HG03103 (cell line): ENCODE measurements around the gene TMBIM1.
"Not testable (repeated sequence)": the region's sequence is repeated elsewhere in the genome, so short reads cannot be mapped to it uniquely, and the experiment has no call there.

ENCODE experiments used
- ATAC-seq: cut with Tn5 transposase; IDR thresholded peaks from one replicate; pipeline ENCODE4 v1.9.1; 2021; ENCODE audit warnings: low read depth; ENCODE audit not compliant: unreplicated experiment

The TMBIM1 gene

DNA sequence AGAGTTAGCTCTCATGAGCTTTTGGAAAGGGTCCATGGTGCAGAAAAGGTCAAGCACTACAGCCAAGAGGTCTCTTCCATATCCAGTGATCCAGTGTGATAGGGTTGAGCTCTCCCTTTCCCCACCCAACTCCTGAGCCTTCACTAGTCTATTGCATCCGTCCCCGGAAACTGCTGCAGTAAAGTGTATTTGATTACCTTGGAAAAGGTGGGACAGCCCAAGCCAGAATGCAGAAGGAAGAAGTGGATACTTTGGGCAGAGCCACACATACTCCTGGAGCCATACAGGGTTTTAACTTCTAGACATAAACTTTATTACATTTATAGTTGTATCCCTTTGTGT lies 18.4 kb downstream of the TMBIM1 start:
- no peak for ATAC-seq

DNA sequence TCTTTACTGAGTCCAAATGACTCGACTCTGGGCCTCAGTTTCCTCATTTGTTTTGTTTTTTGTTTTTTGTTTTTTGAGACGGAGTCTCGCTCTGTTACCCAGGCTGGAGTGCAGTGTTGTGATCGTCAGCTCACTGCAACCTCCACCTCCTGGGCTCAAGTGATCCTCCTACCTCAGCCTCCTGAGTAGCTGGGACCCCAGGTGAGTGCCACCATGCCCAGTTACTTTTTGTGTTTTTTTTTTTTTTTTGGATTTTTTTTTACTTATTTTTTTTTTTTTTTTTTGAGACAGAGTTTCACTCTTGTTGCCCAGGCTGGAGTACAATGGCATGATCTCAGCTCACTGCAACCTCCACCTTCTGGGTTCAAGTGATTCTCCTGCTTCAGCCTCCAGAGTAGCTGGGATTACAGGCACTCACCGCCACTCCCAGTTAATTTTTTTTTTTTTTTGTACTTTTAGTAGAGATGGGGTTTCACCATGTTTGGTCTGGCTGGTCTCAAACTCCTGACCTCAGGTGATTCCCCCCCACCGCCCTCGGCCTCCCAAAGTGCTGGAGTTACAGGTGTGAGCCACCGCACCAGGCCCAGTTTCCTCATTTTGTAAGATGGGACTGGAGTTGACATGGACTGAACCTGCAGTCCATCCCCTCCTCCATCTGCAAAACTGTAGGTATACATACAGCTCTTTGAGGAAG lies 18.9 kb downstream of the TMBIM1 start:
- not testable (repeated sequence) for ATAC-seq

DNA sequence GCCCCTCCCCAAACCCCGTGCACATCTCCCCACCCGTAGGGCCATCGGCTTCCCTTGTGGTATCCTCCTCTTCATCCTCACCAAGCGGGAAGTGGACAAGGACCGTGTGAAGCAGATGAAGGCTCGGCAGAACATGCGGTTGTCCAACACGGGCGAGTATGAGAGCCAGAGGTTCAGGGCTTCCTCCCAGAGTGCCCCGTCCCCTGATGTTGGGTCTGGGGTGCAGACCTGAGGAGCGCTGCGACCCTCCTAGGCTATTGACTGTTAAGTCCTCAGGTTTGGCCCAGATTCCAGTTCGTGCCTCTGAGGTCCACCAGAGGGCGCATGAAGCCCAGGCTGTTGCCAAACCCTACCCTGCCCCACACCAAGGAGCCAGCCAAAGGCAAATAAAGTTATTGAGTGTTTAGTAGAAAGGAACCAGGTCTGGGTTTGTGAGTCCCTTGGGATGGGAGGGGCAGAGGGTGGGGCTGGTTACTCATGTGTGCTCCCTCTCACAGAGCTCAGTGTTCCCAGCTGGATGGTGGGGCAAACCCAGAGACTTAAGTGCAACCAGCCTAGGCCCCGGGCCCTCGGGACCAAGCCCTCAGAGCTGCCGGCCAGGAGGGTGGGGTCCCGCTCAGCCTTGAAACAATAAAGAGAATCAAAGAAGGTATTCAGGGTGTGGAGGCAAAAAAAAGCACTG lies 19.6 kb downstream of the TMBIM1 start:
- no peak for ATAC-seq

DNA sequence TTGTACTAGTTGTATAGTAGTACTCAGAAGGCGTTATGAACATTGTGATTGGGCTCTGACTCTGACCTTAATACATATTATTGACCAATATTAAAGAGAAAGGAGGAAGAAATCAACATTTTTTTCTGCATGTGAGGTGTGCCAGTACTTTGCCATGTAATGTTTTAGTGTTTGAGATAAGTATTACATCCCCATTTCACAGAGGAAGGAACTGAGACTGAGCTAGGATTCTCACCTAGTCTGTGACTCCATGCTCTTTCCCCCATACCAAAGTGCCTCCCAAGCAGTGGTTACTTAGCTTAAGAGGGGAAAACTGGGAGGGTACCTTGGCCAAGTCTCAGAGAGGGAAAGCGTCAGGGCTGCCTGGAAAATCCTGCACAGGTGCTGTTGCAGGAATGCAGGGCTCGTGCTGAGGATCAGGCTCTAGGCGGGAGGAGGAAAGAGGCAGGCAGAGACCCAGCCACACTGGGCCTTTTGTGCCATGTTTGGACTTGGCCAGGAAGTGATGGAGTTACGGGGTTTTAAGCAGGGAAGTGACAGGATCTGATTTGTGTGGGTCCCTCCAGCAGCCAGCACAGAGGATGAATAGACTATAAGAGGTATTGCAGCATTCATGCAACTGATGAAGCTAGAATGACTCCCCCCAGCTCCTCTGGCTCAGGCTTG lies 20.3 kb downstream of the TMBIM1 start:
- ATAC-seq, result no peak

DNA sequence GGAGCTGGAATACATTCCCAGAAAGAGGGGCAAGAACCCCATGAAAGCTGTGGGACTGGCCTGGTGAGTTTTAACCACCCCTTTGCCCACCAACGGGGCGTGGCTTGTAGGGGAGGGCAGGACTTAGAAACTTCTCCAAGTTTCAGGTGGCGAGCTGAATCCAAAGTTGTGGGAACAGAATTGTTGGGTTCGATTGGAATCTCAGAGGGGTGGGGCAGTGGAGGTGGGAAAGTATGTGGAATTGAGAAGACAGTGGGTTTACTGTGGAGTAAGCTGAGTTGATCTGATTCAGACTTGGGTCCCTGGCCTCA lies 20.9 kb downstream of the TMBIM1 start:
- no peak for ATAC-seq

DNA sequence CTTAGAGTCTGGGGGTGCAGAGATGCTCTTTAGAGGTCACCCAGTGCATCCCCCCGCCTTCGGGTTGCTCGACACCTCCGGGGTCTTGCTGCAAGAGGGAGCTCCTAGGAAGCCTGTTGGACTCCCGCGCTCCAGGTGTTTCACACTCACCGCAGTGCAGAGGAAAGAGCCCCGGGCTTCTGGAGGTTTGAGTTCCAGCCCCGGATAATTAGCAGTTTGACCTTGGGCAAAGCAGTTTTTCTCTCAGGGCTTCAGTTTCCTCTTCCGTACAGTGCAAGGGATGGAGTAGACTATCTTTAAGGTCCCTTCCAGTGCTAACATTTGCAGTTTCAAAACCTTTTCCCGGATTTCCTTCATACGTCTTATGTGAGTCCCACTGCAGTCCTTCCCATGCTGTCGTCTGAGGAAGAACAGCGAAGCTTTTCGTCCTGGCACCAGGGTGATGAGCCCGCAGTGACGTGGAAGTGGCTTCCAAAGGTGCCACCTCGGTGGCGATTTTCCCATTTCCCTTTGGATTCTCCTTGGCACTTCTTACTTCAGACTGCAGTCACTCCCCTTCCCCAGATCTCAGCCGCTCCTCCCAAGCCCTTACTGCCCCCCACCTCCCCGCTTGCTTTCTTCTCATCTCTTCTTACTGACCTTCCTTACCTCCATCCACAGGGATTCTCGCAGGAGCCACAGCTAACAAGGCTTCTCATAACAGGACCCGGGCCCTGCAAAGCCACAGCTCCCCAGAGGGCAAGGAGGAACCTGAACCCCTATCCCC lies 21.4 kb downstream of the TMBIM1 start:
- ATAC-seq, result no peak

DNA sequence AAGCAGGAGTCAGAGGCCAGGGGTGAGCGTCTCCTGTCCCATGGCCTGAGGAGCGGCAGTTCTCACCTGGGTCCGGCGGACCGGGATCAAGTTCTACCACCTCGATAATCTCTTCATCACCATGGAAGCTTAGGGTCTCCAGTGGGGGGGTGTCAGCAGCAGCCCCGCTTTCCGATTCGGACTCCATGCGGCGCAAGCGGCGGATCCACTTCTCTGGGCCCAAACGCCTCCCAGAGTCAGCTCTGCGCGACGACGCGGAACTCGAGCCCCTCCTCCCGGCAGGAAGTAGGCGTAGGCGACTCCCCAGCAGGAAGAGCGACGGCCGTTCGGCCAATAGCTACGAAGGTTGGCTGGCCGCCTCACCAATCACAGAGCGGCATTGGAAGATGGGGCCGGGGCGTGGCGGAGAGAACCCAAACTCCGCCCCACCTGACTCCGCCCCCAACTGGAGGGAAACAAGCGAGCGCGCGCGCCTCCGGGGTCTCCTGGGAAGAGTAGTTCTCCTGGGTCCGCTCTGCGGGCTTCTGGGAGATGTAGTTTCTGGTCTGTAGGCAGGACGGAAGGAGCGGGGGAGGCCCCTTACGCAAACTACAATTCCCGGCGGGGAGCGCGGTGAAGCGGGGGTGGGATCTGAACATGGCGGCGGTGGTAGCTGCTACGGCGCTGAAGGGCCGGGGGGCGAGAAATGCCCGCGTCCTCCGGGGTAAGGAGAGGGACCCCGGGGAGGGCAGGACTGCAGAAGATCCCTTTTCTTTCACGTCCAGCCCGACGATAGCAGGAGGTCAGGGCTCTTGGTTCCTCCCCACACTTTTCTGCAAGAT lies 22.2 kb downstream of the TMBIM1 start, which contains the start of the genes AAMP and PNKD:
AAMP (minus strand) TSS at position 238 of the 821 bp plus-strand sequence; CDS start at position 187, 51 bp downstream.
PNKD (plus strand) TSS at position 620 of the 821 bp plus-strand sequence; CDS start at position 637, 17 bp downstream.
- ATAC-seq, result peak; percentile 88

DNA sequence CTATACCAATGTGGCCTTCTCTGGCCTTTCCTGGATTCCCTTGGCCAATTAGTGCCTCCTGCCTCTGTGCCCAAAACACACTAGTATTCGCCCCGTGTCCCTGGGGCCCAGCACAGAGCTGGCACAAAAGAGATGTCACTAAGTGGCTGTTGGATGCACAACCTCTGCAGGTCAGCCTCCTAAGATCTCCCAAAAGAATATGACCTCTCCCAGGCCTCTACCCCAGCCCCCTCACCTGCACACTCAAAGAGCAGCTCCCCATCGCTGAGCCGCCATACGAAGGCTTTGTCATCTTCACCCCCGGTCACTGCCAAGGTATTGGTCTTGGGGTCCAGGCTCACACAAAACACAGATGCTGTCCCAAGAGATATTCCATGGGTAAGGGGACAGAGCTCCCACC lies 25.0 kb downstream of the TMBIM1 start:
- ATAC-seq, result no peak

DNA sequence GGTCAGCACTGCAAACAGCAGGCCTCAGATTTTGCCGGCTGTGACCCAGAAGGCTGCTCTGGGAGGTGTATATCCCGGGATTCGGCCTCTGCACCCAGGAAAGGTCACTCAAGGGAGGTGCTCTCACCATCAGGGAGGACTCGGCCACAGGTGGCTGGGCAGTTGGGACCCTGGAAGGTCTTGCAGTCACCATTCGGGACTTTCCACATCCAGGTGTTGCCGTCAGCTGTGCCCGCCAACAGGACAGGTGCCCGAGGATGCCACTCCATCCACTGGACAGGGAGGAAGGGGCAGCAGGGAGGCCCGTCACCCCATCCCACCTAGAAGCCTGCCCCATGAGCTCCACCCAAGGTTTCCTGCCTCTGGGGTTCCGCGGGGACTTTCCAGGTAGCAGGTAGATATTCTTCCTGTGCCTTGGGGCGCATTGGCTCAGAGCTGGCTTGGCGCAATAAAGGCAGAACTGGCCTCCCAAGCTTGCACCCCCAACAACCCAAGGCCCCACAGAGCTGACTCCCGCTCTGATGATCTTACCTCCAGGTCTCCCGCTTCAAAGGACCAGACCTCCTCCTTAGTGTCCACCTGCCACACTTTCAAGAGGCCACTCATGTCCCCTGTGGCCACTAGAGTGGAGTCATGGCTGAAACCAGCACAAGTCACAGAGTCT lies 25.9 kb downstream of the TMBIM1 start:
- ATAC-seq, result no peak

DNA sequence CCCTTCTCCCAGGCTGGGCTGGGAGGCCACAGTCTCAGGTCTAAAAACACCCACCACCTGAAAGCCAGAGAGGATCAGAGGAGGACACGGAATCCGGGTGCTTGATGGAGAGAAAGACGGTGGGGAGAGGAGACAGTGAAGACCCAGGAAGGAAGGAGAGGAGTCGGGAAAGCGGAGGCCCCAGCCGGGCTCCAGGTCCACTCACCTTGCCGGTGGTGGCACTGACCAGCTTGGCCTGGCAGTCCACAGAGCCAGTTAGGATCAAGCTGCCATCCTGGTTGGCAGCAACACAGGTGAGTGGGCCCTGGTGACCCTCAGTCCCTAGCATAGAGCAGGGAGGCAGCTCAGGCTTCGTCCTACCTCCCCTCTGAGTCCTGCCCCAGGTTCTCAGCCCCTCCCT lies 26.7 kb downstream of the TMBIM1 start:
- ATAC-seq, result no peak

DNA sequence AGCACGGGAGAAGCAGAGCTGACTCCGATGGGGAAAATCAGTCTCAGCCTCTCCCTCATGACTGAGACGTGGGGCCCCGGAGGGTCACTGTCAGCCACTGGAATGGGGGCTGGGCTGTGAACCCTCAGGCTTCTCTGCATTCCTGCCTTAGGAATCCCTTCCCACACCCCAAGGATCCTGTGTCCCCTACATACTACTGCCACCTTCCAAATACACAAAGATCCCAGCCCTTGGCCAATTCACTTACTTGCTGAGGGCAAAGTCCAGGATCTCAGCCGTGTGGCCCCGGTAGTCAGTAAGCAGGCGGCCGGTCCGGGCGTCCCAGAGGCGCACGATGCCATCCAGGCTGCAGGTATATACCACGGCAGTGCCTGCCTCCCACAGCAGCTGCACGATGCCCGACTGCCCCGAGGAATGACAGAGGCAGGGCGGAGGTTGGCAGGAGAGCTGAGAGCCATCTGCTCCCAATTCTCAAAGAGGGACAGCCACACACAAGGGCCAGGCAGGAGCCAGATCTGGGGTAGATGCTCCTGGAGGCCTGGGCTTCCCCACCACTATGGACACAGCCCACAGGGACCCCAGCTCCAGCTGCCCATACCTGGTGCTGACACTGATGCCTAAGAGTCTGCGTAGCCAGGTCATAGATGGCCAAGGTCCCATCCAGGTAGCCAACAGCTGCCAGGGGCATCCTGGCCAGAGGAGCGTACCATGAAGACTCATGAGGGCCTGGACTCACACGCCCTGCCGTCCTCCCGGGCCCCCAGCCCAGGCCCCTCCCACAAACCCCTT lies 27.3 kb downstream of the TMBIM1 start:
- no peak for ATAC-seq

DNA sequence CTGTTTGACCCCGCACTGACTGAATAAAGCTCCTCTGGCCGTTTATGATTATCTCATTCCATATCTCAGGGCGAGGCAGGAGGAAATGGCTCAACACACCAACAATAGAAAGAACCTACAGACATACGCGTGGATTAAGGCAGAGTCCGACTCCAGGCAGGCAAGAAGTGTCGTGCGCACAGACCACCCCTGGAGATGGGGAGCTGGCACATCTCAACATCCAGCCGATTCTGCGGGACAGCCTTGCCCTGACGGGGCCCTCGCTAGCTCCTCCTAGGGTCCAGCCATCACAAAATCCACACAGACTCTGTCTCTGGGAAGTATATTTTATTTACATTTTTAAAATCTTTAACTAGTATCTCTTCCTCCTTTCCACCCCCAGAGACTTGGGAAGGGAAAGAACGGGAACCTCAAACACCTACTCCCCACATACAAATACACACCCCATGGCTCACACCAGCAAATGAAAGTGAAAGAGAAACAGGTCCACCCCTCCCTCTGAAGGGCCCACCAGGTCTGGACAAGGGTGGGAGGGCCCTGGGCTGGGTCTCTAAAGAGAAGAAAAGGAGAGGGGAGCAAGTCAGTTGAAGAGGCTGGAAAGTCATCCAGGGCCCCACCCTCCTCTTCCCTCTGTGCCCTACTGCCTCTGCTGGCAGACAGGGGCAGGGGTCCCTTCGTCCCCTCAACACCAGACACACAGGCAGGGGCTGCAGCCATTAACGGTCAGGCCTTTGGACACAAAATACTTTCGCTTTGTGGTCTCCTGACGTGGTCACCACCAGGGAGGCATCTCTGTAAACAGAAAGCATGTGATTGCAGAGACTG lies 28.3 kb downstream of the TMBIM1 start:
- ATAC-seq, result no peak

DNA sequence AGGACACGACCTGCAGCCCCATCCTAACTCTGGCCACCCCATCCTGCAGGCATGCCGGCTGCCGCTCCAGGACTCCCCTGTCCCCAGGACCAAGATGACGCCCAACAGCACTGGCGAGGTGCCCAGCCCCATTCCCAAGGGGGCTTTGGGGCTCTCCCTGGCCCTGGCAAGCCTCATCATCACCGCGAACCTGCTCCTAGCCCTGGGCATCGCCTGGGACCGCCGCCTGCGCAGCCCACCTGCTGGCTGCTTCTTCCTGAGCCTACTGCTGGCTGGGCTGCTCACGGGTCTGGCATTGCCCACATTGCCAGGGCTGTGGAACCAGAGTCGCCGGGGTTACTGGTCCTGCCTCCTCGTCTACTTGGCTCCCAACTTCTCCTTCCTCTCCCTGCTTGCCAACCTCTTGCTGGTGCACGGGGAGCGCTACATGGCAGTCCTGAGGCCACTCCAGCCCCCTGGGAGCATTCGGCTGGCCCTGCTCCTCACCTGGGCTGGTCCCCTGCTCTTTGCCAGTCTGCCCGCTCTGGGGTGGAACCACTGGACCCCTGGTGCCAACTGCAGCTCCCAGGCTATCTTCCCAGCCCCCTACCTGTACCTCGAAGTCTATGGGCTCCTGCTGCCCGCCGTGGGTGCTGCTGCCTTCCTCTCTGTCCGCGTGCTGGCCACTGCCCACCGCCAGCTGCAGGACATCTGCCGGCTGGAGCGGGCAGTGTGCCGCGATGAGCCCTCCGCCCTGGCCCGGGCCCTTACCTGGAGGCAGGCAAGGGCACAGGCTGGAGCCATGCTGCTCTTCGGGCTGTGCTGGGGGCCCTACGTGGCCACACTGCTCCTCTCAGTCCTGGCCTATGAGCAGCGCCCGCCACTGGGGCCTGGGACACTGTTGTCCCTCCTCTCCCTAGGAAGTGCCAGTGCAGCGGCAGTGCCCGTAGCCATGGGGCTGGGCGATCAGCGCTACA lies 29.4 kb downstream of the TMBIM1 start:
- no peak for ATAC-seq

DNA sequence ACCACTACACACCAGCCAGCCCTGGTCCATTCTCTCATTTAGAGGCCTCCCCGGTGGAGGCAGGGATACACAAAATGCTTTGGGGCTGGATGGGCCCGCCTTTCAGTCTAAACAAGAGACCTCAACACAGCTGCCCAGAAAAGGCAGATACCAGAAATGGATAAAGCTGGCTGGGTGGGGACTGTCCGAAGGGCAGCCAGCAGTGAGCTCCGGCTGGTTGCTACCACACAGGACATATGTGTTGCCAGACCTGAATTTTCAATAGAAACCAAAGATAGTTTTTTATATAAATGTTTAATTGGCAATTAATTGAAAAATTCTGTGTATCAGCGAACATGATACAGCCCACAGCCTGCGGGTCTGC lies 30.1 kb downstream of the TMBIM1 start:
- no peak for ATAC-seq

DNA sequence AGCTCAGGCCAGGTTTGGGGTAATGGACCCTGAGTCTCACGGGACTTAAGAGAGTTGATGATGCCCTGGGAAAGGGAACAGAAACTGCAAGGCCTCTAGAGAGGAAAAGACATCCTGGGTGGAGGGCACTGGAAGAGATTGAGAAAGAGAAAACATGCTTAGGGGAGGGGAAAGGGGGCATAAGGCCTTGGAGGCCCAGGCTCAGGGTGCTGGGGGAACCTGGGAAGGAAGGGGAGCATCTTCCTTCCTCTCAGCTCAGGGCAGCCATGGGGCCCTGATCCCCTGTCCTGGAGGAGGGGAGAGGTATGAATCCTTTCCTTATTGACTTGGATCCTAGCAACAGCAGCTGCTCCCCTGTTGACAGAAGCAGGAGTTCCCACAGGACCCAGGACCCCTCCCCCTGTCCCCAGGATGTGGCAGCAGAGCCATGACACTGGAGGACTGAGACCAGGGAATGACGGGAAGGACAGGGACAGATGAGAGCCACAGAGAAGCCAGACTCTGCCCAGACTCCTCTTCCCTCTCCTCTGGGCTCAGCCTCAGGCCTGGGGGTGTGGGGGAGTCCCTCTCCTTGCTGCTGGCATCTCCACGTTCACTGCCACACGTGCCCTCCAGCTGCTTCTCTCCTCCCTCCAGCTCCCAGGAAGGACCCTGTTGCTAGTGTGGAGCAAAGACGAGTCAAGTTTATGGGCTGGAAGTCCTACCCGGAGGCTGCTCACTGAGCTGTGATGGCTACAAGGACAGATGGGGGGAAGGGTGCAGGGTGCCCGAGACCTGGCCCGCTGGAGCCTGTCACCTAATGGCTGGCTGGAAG lies 30.7 kb downstream of the TMBIM1 start:
- ATAC-seq, result no peak

DNA sequence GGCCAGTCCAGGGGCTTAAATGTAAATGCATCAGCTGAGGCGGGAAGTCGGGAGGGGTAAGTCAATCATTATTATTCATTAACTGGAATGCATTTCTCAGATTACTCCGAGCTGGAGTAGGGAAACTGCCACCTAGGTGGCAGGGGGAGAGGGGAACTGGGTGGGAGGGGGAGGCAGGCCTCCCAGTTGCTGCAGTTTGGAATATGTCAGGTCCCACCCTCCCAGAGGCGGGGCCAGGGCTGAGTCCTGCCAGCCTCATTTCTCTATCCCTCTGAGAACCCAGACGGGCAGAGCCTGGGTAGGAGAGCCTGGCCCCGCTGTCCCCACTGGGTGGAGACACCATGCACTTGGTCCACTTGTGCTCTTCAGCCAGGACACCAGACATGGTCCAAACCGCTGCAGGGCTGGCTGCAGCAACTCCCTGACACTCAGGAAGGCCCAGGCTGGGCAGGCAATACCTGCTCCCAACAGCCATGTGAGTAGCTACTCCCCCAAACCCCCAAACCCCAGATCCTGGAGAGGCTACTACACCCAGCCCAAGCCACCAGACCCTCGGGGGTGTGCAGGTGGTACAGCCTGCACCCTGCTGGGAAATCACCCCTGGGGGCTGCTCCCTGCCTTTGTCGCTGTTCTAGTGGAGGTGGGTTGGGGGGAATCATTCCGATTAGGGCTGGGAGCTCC lies 31.4 kb downstream of the TMBIM1 start, which contains the start of gene GPBAR1:
GPBAR1 (plus strand) TSS at position 274 of the 681 bp plus-strand sequence. CDS start 1,710 bp downstream, outside the sequence.
- no peak for ATAC-seq
